Measurements from ENCODE around the gene TNKS2.

DNA sequence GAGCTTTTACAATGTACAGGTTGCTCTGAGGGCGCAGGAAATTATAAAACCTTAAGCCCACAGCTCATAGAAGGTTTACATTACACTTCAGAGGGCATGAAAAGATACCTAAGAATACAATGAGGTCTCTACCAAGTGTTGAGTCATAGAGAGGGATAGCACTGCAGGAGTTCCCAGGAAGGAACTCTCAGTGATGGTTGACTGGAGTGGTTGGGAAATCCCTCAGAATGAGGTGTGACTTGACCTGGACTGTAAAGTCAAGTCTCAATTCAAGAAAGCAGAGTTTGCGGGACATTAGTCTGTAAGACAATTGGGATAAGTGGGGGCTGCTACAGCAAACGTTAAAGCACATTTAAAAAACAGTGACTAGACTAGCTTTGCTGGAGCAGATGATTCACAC lies 21.9 kb downstream of the TNKS2 start:
- TF ChIP-seq, protein P1, sequence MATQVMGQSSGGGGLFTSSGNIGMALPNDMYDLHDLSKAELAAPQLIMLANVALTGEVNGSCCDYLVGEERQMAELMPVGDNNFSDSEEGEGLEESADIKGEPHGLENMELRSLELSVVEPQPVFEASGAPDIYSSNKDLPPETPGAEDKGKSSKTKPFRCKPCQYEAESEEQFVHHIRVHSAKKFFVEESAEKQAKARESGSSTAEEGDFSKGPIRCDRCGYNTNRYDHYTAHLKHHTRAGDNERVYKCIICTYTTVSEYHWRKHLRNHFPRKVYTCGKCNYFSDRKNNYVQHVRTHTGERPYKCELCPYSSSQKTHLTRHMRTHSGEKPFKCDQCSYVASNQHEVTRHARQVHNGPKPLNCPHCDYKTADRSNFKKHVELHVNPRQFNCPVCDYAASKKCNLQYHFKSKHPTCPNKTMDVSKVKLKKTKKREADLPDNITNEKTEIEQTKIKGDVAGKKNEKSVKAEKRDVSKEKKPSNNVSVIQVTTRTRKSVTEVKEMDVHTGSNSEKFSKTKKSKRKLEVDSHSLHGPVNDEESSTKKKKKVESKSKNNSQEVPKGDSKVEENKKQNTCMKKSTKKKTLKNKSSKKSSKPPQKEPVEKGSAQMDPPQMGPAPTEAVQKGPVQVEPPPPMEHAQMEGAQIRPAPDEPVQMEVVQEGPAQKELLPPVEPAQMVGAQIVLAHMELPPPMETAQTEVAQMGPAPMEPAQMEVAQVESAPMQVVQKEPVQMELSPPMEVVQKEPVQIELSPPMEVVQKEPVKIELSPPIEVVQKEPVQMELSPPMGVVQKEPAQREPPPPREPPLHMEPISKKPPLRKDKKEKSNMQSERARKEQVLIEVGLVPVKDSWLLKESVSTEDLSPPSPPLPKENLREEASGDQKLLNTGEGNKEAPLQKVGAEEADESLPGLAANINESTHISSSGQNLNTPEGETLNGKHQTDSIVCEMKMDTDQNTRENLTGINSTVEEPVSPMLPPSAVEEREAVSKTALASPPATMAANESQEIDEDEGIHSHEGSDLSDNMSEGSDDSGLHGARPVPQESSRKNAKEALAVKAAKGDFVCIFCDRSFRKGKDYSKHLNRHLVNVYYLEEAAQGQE (IDR thresholded peaks at IDR 0.05; ENCODE audit: low read depth, low read length), result no peak
- TF ChIP-seq, protein P2, sequence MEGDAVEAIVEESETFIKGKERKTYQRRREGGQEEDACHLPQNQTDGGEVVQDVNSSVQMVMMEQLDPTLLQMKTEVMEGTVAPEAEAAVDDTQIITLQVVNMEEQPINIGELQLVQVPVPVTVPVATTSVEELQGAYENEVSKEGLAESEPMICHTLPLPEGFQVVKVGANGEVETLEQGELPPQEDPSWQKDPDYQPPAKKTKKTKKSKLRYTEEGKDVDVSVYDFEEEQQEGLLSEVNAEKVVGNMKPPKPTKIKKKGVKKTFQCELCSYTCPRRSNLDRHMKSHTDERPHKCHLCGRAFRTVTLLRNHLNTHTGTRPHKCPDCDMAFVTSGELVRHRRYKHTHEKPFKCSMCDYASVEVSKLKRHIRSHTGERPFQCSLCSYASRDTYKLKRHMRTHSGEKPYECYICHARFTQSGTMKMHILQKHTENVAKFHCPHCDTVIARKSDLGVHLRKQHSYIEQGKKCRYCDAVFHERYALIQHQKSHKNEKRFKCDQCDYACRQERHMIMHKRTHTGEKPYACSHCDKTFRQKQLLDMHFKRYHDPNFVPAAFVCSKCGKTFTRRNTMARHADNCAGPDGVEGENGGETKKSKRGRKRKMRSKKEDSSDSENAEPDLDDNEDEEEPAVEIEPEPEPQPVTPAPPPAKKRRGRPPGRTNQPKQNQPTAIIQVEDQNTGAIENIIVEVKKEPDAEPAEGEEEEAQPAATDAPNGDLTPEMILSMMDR (IDR thresholded peaks at IDR 0.05), result no peak
- TF ChIP-seq POLR2AphosphoS5 (IDR thresholded peaks at IDR 0.05; ENCODE audit: low read depth, low read length), result no peak
- no peak for TF ChIP-seq TAF1 (IDR thresholded peaks at IDR 0.05; ENCODE audit: borderline replicate concordance, low read depth, low read length)
- no peak for TF ChIP-seq RCOR1 (IDR thresholded peaks at IDR 0.05; ENCODE audit: low read length)
- TF ChIP-seq RAD21 (IDR thresholded peaks at IDR 0.05; ENCODE audit: low read length), result no peak
- TF ChIP-seq JUND (IDR thresholded peaks at IDR 0.05), result no peak
- TF ChIP-seq EZH2phosphoT487 (IDR thresholded peaks at IDR 0.05; ENCODE audit: borderline replicate concordance, low read depth), result no peak
- TF ChIP-seq, protein P3, sequence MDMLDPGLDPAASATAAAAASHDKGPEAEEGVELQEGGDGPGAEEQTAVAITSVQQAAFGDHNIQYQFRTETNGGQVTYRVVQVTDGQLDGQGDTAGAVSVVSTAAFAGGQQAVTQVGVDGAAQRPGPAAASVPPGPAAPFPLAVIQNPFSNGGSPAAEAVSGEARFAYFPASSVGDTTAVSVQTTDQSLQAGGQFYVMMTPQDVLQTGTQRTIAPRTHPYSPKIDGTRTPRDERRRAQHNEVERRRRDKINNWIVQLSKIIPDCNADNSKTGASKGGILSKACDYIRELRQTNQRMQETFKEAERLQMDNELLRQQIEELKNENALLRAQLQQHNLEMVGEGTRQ (IDR thresholded peaks at IDR 0.05; ENCODE audit: borderline replicate concordance, low read depth, low read length), result no peak
